DND-41 (cell line): Measurements from ENCODE around the gene TPO.

Experiments used
- ATAC-seq: fragments of 200-7000 bp; cut with Tn5 transposase; 3 replicates; pipeline ENCODE4 v1.9.1; 2021; ENCODE audit warnings: low read depth; ENCODE audit not compliant: insufficient read depth
- DNase-seq: peaks from one replicate; pipeline ENCODE4 v3.0.0-alpha.2; 2020
- H2AFZ ChIP-seq: 2 replicates; pipeline ENCODE4 v1.6.0; 2012; ENCODE audit warnings: low read depth, low read length
- H3K27ac ChIP-seq: 2 replicates; pipeline ENCODE4 v1.5.1; 2012; ENCODE audit warnings: low read length, inconsistent platforms
- H3K27me3 ChIP-seq: fragments of 200-600 bp; sonication (generic); 2 replicates; pipeline ENCODE4 v1.6.0; 2012; ENCODE audit warnings: low read length, mild to moderate bottlenecking, inconsistent platforms; ENCODE audit not compliant: insufficient read depth, poor library complexity
- H3K36me3 ChIP-seq: 2 replicates; pipeline ENCODE4 v1.5.1; 2012; ENCODE audit warnings: low read length, inconsistent platforms; ENCODE audit not compliant: insufficient read depth
- H3K4me1 ChIP-seq: 2 replicates; pipeline ENCODE4 v1.5.1; 2012; ENCODE audit warnings: mild to moderate bottlenecking, low read length; ENCODE audit not compliant: insufficient read depth
- H3K4me2 ChIP-seq: 2 replicates; pipeline ENCODE4 v1.6.0; 2012; ENCODE audit warnings: mild to moderate bottlenecking, moderate library complexity, low read length, inconsistent platforms; ENCODE audit not compliant: insufficient read depth
- H3K4me3 ChIP-seq, 2 experiments: fragments of 200-600 bp in 1 of 2; shearing (Covaris generic) in 1 of 2; 2 replicates each; pipeline ENCODE4 v1.5.1; 2012 to 2016; ENCODE audit warnings: inconsistent platforms in 2 of 2, low read length in 2 of 2, mild to moderate bottlenecking in 2 of 2, low read depth in 1 of 2, moderate library complexity in 1 of 2
- H3K79me2 ChIP-seq: 2 replicates; pipeline ENCODE4 v1.6.0; 2012; ENCODE audit warnings: low read length, inconsistent platforms; ENCODE audit not compliant: insufficient read depth
- H3K9ac ChIP-seq: 2 replicates; pipeline ENCODE4 v1.6.0; 2012; ENCODE audit warnings: low read depth, mild to moderate bottlenecking, inconsistent platforms, low read length, moderate library complexity
- H3K9me3 ChIP-seq: 2 replicates; pipeline ENCODE4 v1.5.1; 2012; ENCODE audit warnings: low read length, moderate library complexity, mild to moderate bottlenecking, inconsistent platforms; ENCODE audit not compliant: insufficient read depth, severe bottlenecking
- H4K20me1 ChIP-seq: 2 replicates; pipeline ENCODE4 v1.6.0; 2012; ENCODE audit warnings: low read length; ENCODE audit not compliant: insufficient read depth
- CTCF ChIP-seq: IDR thresholded peaks from 2 replicates; pipeline ENCODE4 v1.5.1; 2012; ENCODE audit warnings: borderline replicate concordance, low read length, moderate library complexity, mild to moderate bottlenecking; ENCODE audit not compliant: poor library complexity, severe bottlenecking; ENCODE audit errors: extremely low read depth
- EZH2 ChIP-seq: IDR thresholded peaks from 3 replicates; pipeline ENCODE4 v1.6.1; 2012; ENCODE audit warnings: borderline replicate concordance, low read depth, mild to moderate bottlenecking, moderate library complexity, low read length, inconsistent platforms; ENCODE audit not compliant: severe bottlenecking

The TPO gene

GRCh38 chr2:1503471-1504310 lies 90.4 kb downstream of the TPO start:
- Histone ChIP-seq H3K27me3 (no peaks in the 10 kb centered on the region), H3K36me3 (no peaks in the 10 kb centered on the region), H3K4me2 (no peak overlapping the region), H3K27ac (no peak overlapping the region), H3K9me3 (no peaks in the 10 kb centered on the region), H3K4me1 (no peaks in the 10 kb centered on the region), H4K20me1 (no peaks in the 10 kb centered on the region), H3K4me3 (no peak overlapping the region), H2AFZ (no peak overlapping the region), H3K79me2 (no peaks in the 10 kb centered on the region), H3K9ac (no peak overlapping the region)
- TF ChIP-seq CTCF (no peak), EZH2 (no peak)
- DNase-seq: no peak
- no peak for ATAC-seq

- H3K4me2 ChIP-seq: no peak overlapping the region
- DNase-seq: no peak
- no peaks in the 10 kb centered on the region for H4K20me1 ChIP-seq
- no peak overlapping the region for H3K4me3 ChIP-seq
- no peaks in the 10 kb centered on the region for H3K79me2 ChIP-seq
- H3K9me3 ChIP-seq: no peaks in the 10 kb centered on the region
- no peak overlapping the region for H3K27ac ChIP-seq
- H2AFZ ChIP-seq: no peak overlapping the region
- no peaks in the 10 kb centered on the region for H3K27me3 ChIP-seq
- H3K36me3 ChIP-seq: no peaks in the 10 kb centered on the region
- ATAC-seq: no peak
- no peak overlapping the region for H3K9ac ChIP-seq
- H3K4me1 ChIP-seq: no peaks in the 10 kb centered on the region
- TF ChIP-seq CTCF (no peak), EZH2 (no peak)
Measured at GRCh38 chr2:1504311-1504750, 91.1 kb downstream of the TPO start.

GRCh38 chr2:1505031-1505441 lies 91.8 kb downstream of the TPO start:
- ATAC-seq (no peak), DNase-seq (no peak)
- no peak overlapping the region for H2AFZ ChIP-seq
- no peak overlapping the region for H3K9ac ChIP-seq
- no peaks in the 10 kb centered on the region for H3K36me3 ChIP-seq
- no peaks in the 10 kb centered on the region for H3K79me2 ChIP-seq
- H3K9me3 ChIP-seq: no peaks in the 10 kb centered on the region
- no peaks in the 10 kb centered on the region for H4K20me1 ChIP-seq
- no peak overlapping the region for H3K4me2 ChIP-seq
- H3K4me3 ChIP-seq: no peak overlapping the region
- no peaks in the 10 kb centered on the region for H3K27me3 ChIP-seq
- TF ChIP-seq EZH2 (no peak), CTCF (no peak)
- no peak overlapping the region for H3K27ac ChIP-seq
- no peaks in the 10 kb centered on the region for H3K4me1 ChIP-seq
